Measurements from ENCODE around the gene ACOT9.

Gene ACOT9

GRCh38 chrX:23659339-23659738, 83.7 kb downstream of the ACOT9 start:
- TF ChIP-seq CTCF (IDR thresholded peaks at IDR 0.05; ENCODE audit: borderline replicate concordance, insufficient read depth, low read depth, low read length): no peak
- H3K4me3 ChIP-seq (ENCODE audit: low read depth, low read length): no peak overlapping the region

GRCh38 chrX:23656684-23657083, 86.4 kb downstream of the ACOT9 start:
- no peak overlapping the region for H3K4me3 ChIP-seq (ENCODE audit: low read depth, low read length)
- no peak for TF ChIP-seq CTCF (IDR thresholded peaks at IDR 0.05; ENCODE audit: borderline replicate concordance, insufficient read depth, low read depth, low read length)

- no peak for TF ChIP-seq CTCF (IDR thresholded peaks at IDR 0.05; ENCODE audit: borderline replicate concordance, insufficient read depth, low read depth, low read length)
- H3K4me3 ChIP-seq (ENCODE audit: low read depth, low read length): no peak overlapping the region
These were observed 87.0 kb downstream of the ACOT9 start for GRCh38 chrX:23656091-23656490.
